HepG2 (cell line): ENCODE data around the gene SBNO2. TPM values are rescaled to one million over a fixed set of nuclear protein-coding genes. Genes with fewer than 3 reads are reported as not detected.

Experiments used
- ATAC-seq: fragments of 200-7000 bp; cut with Tn5 transposase; 3 replicates; pipeline ENCODE4 v1.9.1; 2020; ENCODE audit warnings: mild to moderate bottlenecking, moderate library complexity
- BruUV-seq: library from RNA; stranded (reverse); fragments of 400-500 nt; replicated peaks from 2 replicates; lab custom pipeline; 2021; lab: Mats Ljungman, UMichigan
- CTCF ChIA-PET: fragments of 300-600 bp; formaldehyde crosslinking; extraction: SDS; loops from one replicate; lab custom pipeline; 2021; ENCODE audit warnings: low total read pairs, inconsistent platforms, low intra/inter-chr PET ratio; lab: Yijun Ruan, JAX
- POLR2A ChIA-PET: fragments of 350-600 bp; sonication (Branson Sonifier 250); formaldehyde crosslinking; loops from one replicate; lab custom pipeline; 2020; ENCODE audit warnings: antibody characterized with exemption, inconsistent platforms; lab: Yijun Ruan, JAX
- DNase-seq: peaks from one replicate; pipeline ENCODE4 v3.0.0-alpha.2; 2015; ENCODE audit warnings: low spot score
- FAIRE-seq: peaks from 3 replicates; lab custom pipeline; 2011; peaks lifted over from hg19 to GRCh38; lab: Jason Lieb, UNC
- H2AFZ ChIP-seq: one replicate; pipeline ENCODE4 v1.6.1; 2011; ENCODE audit warnings: low read length, inconsistent platforms
- H3K27ac ChIP-seq: fragments of 300-600 bp; 3 replicates; pipeline ENCODE4 v1.8.0; 2011; ENCODE audit warnings: mixed run types, mild to moderate bottlenecking, mixed read lengths, low read length, inconsistent platforms; ENCODE audit not compliant: insufficient read depth; ENCODE audit errors: extremely low read length
- H3K27me3 ChIP-seq, 2 experiments: fragments of 200-600 bp in 1 of 2; 2 replicates in 1 of 2; 3 replicates in 1 of 2; pipeline versions ENCODE4 v1.6.0 to v1.8.0; 2011; ENCODE audit warnings: low read length in 2 of 2, mild to moderate bottlenecking in 2 of 2, moderate library complexity in 2 of 2, inconsistent platforms in 1 of 2; ENCODE audit not compliant: insufficient read depth in 2 of 2, control insufficient read depth in 1 of 2
- H3K36me3 ChIP-seq, 2 experiments: fragments of 200-600 bp in 1 of 2; replicated peaks in 1 of 2; 2 replicates in 1 of 2; 3 replicates in 1 of 2; pipeline versions ENCODE4 v1.5.1 to v1.8.0; 2011; ENCODE audit warnings: low read length in 2 of 2, inconsistent platforms in 1 of 2; ENCODE audit not compliant: insufficient read depth in 2 of 2, control insufficient read depth in 1 of 2
- H3K4me1 ChIP-seq: 2 replicates; pipeline ENCODE4 v1.5.1; 2012; ENCODE audit warnings: low read length, inconsistent platforms; ENCODE audit not compliant: insufficient read depth
- H3K4me2 ChIP-seq: 2 replicates; pipeline ENCODE4 v1.6.0; 2011; ENCODE audit warnings: low read depth, low read length, inconsistent platforms
- H3K4me3 ChIP-seq, 3 experiments: fragments of 200-600 bp in 1 of 3; sonication (generic), shearing (Covaris generic) in 1 of 3; replicated peaks in 1 of 3; 2 replicates each; pipeline ENCODE4 v1.5.1; 2011 to 2016; ENCODE audit warnings: low read length in 3 of 3, inconsistent platforms in 2 of 3, low read depth in 2 of 3, mild to moderate bottlenecking in 2 of 3, control low read depth in 1 of 3, mixed read lengths in 1 of 3; ENCODE audit not compliant: insufficient read depth in 1 of 3
- H3K79me2 ChIP-seq: one replicate; pipeline ENCODE4 v1.6.1; 2011; ENCODE audit warnings: low read length, inconsistent platforms; ENCODE audit not compliant: insufficient read depth
- H3K9ac ChIP-seq: 2 replicates; pipeline ENCODE4 v1.6.0; 2011; ENCODE audit warnings: mild to moderate bottlenecking, low read depth, low read length, inconsistent platforms; ENCODE audit not compliant: insufficient read depth
- H3K9me3 ChIP-seq: 2 replicates; pipeline ENCODE4 v1.5.1; 2012; ENCODE audit warnings: mild to moderate bottlenecking, low read length
- H4K20me1 ChIP-seq: 2 replicates; pipeline ENCODE4 v1.6.0; 2011; ENCODE audit warnings: inconsistent platforms, mild to moderate bottlenecking, low read length, moderate library complexity; ENCODE audit not compliant: insufficient read depth
- AGO1 ChIP-seq: fragments of 200-400 bp; formaldehyde crosslinking; IDR thresholded peaks from 2 replicates; pipeline ENCODE4 v1.6.1; 2017; ENCODE audit warnings: mild to moderate bottlenecking, low read depth, low read length, moderate library complexity; ENCODE audit not compliant: poor library complexity, severe bottlenecking
- POLR2A ChIP-seq, 2 experiments: IDR thresholded peaks; 2 replicates each; pipeline ENCODE4 v1.6.1; 2011; ENCODE audit warnings: low read depth in 2 of 2, low read length in 2 of 2, mild to moderate bottlenecking in 1 of 2, moderate library complexity in 1 of 2; ENCODE audit not compliant: insufficient read depth in 1 of 2
- POLR2AphosphoS5 ChIP-seq: IDR thresholded peaks from 2 replicates; pipeline ENCODE4 v1.6.1; 2012; ENCODE audit warnings: low read depth, low read length
- WGBS: methylation state at CpG from one replicate; pipeline ENCODE4 v1.1.6; 2017; ENCODE audit warnings: low lambda C conversion rate; 5-methylcytosine and 5-hydroxymethylcytosine counted together
- in situ Hi-C: cut with HindIII; loops from 2 replicates; pipeline ENCODE4 v1.10.0; 2017; ENCODE audit warnings: low pct_unique_long_range_greater_than_20kb; ENCODE audit not compliant: extremely low pct_ligation_motif_present
- intact Hi-C: fragments of 100-400 bp; cut with micrococcal nuclease; formaldehyde crosslinking; loops from one replicate; pipeline ENCODE4 v1.10.0; 2022; ENCODE audit not compliant: unreplicated experiment
- polyA plus RNA-seq, 8 experiments: library from polyadenylated mRNA; depleted of rRNA in 3 of 8; stranded (reverse) in 7 of 8; unstranded in 1 of 8; fragments of >200 nt; fragmentation: Illumina TruSeq in 4 of 8; extraction: Trizol in 4 of 8; gene quantifications; 2 replicates each; pipeline versions ENCODE4 v1.2.1 to v1.2.3, GENCODE V29; 2011 to 2016; ENCODE audit warnings: low read depth in 4 of 8, missing spikeins in 1 of 8, mixed read lengths in 1 of 8; ENCODE audit not compliant: insufficient read depth in 1 of 8
- total RNA-seq, 5 experiments: library from RNA; depleted of rRNA; stranded (reverse); fragments of >200 nt; fragmentation: Illumina TruSeq; extraction: Trizol; gene quantifications; 2 replicates each; pipeline ENCODE4 v1.2.3, GENCODE V29; 2016; ENCODE audit warnings: low read depth in 1 of 5
- TF ChIP-seq, protein P1 (sequence below): sonication (generic); formaldehyde crosslinking; IDR thresholded peaks from 2 replicates; pipeline ENCODE4 v1.4.0; 2020; ENCODE audit warnings: missing genetic modification reagents
- TF ChIP-seq, protein P2 (sequence below): sonication (generic); formaldehyde crosslinking; IDR thresholded peaks from 2 replicates; pipeline ENCODE4 v1.4.0; 2020; ENCODE audit warnings: mild to moderate bottlenecking, missing genetic modification reagents
- TF ChIP-seq, protein P3 (sequence below): sonication (generic); formaldehyde crosslinking; IDR thresholded peaks from 2 replicates; pipeline ENCODE4 v1.5.1; 2020; ENCODE audit warnings: mild to moderate bottlenecking, missing genetic modification reagents, moderate library complexity
- TF ChIP-seq, protein P4 (sequence below): sonication (generic); formaldehyde crosslinking; IDR thresholded peaks from 2 replicates; pipeline ENCODE4 v1.8.1; 2023; ENCODE audit warnings: missing genetic modification reagents, mild to moderate bottlenecking, borderline replicate concordance

Gene SBNO2
- total and polyA plus RNA-seq, 2 of the 13 experiments (the other 11 are each of a cell fraction or from before 2014, with no cell fraction given) = 8.6 to 10.4 TPM

DNA sequence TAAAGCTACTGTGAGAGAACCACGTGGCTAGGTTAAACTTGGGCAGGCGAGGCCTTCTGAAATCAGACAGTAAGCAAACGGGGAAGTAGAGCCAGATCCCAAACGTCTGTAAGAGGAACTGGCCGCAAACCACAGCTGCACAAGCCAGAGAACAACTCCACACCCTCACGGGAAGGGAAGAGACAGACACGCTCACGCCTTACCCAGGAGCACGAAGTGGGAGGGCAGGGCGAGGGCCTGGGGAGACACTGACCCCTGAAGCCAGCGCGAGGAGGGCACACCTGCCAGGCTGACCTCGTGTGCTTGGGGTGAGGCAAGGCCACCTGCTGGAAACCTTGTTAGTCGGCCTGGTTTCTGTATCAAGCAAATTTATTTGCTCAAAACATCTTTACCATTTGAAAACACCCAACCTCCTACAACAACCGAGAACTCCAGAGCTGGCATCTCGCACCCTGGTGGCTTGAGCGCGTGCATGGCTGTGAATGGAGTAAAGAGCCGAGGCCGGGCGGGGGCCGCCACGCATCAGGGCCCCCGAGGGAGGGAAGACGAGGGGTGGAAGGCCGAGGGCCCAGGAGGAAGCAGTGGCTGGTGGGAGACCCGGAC lies 86.2 kb downstream of the SBNO2 start:
- ChIA-PET POLR2A (no interaction called here), CTCF (no interaction called here)
- H3K9me3 ChIP-seq = no peaks in the 10 kb centered on the region
- no peak for FAIRE-seq
- H3K27ac ChIP-seq = no peak overlapping the region
- in situ Hi-C loops = no loop called here
- ATAC-seq = no peak
- no peak overlapping the region for H3K9ac ChIP-seq
- H4K20me1 ChIP-seq = 0 out of 2 replicates have a peak, but pooled peaks cover 2% of the 10 kb centered on the region
- H3K4me2 ChIP-seq = no peak overlapping the region
- intact Hi-C loops = no loop called here
- BruUV-seq = no TSS peak
- H3K27me3 ChIP-seq = no peaks in the 10 kb centered on the region
- no peak overlapping the region for H3K4me3 ChIP-seq
- H3K79me2 ChIP-seq = peaks cover 7% of the 10 kb centered on the region
- H2AFZ ChIP-seq = no peak overlapping the region
- 0 out of 2 replicates have a peak, but pooled peaks have one; percentile 23 for TF ChIP-seq POLR2AphosphoS5
- TF ChIP-seq, protein P1, sequence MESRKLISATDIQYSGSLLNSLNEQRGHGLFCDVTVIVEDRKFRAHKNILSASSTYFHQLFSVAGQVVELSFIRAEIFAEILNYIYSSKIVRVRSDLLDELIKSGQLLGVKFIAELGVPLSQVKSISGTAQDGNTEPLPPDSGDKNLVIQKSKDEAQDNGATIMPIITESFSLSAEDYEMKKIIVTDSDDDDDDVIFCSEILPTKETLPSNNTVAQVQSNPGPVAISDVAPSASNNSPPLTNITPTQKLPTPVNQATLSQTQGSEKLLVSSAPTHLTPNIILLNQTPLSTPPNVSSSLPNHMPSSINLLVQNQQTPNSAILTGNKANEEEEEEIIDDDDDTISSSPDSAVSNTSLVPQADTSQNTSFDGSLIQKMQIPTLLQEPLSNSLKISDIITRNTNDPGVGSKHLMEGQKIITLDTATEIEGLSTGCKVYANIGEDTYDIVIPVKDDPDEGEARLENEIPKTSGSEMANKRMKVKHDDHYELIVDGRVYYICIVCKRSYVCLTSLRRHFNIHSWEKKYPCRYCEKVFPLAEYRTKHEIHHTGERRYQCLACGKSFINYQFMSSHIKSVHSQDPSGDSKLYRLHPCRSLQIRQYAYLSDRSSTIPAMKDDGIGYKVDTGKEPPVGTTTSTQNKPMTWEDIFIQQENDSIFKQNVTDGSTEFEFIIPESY = peak; percentile 53; the same call in 1 of the 2 replicates
- peak in 1 of 2 experiments; percentile 25; a peak in 2 of 4 replicates for TF ChIP-seq POLR2A (IDR thresholded peaks at IDR 0.05; ENCODE audit: insufficient read depth in 1 of 2, low read depth in 2 of 2, low read length in 2 of 2)
- TF ChIP-seq, protein P2, sequence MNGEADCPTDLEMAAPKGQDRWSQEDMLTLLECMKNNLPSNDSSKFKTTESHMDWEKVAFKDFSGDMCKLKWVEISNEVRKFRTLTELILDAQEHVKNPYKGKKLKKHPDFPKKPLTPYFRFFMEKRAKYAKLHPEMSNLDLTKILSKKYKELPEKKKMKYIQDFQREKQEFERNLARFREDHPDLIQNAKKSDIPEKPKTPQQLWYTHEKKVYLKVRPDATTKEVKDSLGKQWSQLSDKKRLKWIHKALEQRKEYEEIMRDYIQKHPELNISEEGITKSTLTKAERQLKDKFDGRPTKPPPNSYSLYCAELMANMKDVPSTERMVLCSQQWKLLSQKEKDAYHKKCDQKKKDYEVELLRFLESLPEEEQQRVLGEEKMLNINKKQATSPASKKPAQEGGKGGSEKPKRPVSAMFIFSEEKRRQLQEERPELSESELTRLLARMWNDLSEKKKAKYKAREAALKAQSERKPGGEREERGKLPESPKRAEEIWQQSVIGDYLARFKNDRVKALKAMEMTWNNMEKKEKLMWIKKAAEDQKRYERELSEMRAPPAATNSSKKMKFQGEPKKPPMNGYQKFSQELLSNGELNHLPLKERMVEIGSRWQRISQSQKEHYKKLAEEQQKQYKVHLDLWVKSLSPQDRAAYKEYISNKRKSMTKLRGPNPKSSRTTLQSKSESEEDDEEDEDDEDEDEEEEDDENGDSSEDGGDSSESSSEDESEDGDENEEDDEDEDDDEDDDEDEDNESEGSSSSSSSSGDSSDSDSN = no peak
- TF ChIP-seq AGO1 = peak; percentile 79
- TF ChIP-seq, protein P3, sequence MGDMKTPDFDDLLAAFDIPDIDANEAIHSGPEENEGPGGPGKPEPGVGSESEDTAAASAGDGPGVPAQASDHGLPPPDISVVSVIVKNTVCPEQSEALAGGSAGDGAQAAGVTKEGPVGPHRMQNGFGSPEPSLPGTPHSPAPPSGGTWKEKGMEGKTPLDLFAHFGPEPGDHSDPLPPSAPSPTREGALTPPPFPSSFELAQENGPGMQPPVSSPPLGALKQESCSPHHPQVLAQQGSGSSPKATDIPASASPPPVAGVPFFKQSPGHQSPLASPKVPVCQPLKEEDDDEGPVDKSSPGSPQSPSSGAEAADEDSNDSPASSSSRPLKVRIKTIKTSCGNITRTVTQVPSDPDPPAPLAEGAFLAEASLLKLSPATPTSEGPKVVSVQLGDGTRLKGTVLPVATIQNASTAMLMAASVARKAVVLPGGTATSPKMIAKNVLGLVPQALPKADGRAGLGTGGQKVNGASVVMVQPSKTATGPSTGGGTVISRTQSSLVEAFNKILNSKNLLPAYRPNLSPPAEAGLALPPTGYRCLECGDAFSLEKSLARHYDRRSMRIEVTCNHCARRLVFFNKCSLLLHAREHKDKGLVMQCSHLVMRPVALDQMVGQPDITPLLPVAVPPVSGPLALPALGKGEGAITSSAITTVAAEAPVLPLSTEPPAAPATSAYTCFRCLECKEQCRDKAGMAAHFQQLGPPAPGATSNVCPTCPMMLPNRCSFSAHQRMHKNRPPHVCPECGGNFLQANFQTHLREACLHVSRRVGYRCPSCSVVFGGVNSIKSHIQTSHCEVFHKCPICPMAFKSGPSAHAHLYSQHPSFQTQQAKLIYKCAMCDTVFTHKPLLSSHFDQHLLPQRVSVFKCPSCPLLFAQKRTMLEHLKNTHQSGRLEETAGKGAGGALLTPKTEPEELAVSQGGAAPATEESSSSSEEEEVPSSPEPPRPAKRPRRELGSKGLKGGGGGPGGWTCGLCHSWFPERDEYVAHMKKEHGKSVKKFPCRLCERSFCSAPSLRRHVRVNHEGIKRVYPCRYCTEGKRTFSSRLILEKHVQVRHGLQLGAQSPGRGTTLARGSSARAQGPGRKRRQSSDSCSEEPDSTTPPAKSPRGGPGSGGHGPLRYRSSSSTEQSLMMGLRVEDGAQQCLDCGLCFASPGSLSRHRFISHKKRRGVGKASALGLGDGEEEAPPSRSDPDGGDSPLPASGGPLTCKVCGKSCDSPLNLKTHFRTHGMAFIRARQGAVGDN = peak; percentile 44
- TF ChIP-seq, protein P4, sequence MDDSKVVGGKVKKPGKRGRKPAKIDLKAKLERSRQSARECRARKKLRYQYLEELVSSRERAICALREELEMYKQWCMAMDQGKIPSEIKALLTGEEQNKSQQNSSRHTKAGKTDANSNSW = no peak
- TF ChIP-seq, all 625 proteins: peak for 5
- DNase-seq = no peak
- 97% methylated on average over 18 of the region's 27 CpGs for WGBS
- peaks cover 17 to 35% of the 10 kb centered on the region in 2 experiments for H3K36me3 ChIP-seq
- H3K4me1 ChIP-seq = peaks cover 3% of the 10 kb centered on the region
